ENCODE measurements around the gene ZFAND3.
A peak's percentile ranks its signal among the peaks of the same experiment; 100 is the strongest.

ZFAND3 gene

GRCh38 chr6:38004908-38005307 is 185.4 kb downstream of the ZFAND3 start:
- H3K36me3 ChIP-seq (replicated peaks): no peaks in the 10 kb centered on the region
- in situ Hi-C loops (cut with MboI; ENCODE audit: low sequenced_read_pairs): no loop called here
- H3K9me3 ChIP-seq: no peaks in the 10 kb centered on the region
- DNase-seq (ENCODE audit: low spot score in 2 of 2): no peak
- no peak overlapping the region for H3K4me3 ChIP-seq
- no peaks in the 10 kb centered on the region for H3K27me3 ChIP-seq (ENCODE audit: low read depth)
- H3K4me1 ChIP-seq: peaks cover 2% of the 10 kb centered on the region; the same call in 1 of the 2 replicates

- DNase-seq (ENCODE audit: low spot score in 2 of 2): no peak
- no peaks in the 10 kb centered on the region; the same call in 1 of the 2 replicates for H3K9me3 ChIP-seq
- H3K4me1 ChIP-seq: no peaks in the 10 kb centered on the region
- no peaks in the 10 kb centered on the region for H3K36me3 ChIP-seq (replicated peaks)
- no peak overlapping the region for H3K4me3 ChIP-seq
- in situ Hi-C loops (cut with MboI; ENCODE audit: low sequenced_read_pairs): loop anchor here (10.0 kb wide), 1 partner anchor 217 kb away; no protein-coding TSS in a partner anchor
- no peaks in the 10 kb centered on the region for H3K27me3 ChIP-seq (ENCODE audit: low read depth)
These were observed 192.4 kb downstream of the ZFAND3 start for GRCh38 chr6:38011937-38012336.

- H3K36me3 ChIP-seq (replicated peaks): no peaks in the 10 kb centered on the region
- H3K4me1 ChIP-seq: no peaks in the 10 kb centered on the region
- in situ Hi-C loops (cut with MboI; ENCODE audit: low sequenced_read_pairs): loop anchor here (10.0 kb wide), 1 partner anchor 218 kb away; no protein-coding TSS in a partner anchor
- H3K4me3 ChIP-seq: no peak overlapping the region
- no peaks in the 10 kb centered on the region for H3K27me3 ChIP-seq (ENCODE audit: low read depth)
- no peaks in the 10 kb centered on the region; the same call in 1 of the 2 replicates for H3K9me3 ChIP-seq
- DNase-seq (ENCODE audit: low spot score in 2 of 2): peak; percentile 61 to 63
These were observed 193.0 kb downstream of the ZFAND3 start for GRCh38 chr6:38012573-38012972.

- in situ Hi-C loops (cut with MboI; ENCODE audit: low sequenced_read_pairs): loop anchor here (10.0 kb wide), 1 partner anchor 221 kb away; no protein-coding TSS in a partner anchor
- Histone ChIP-seq H3K9me3 (no peaks in the 10 kb centered on the region; the same call in 1 of the 2 replicates), H3K4me1 (no peaks in the 10 kb centered on the region), H3K27me3 (ENCODE audit: low read depth) (no peaks in the 10 kb centered on the region), H3K36me3 (replicated peaks) (no peaks in the 10 kb centered on the region), H3K4me3 (no peak overlapping the region)
- DNase-seq (ENCODE audit: low spot score in 2 of 2): no peak
These were observed 195.8 kb downstream of the ZFAND3 start for GRCh38 chr6:38015341-38015740.

- in situ Hi-C loops (cut with MboI; ENCODE audit: low sequenced_read_pairs): loop anchor here (10.0 kb wide), 1 partner anchor 222 kb away; no protein-coding TSS in a partner anchor
- Histone ChIP-seq H3K9me3 (no peaks in the 10 kb centered on the region; the same call in 1 of the 2 replicates), H3K27me3 (ENCODE audit: low read depth) (no peaks in the 10 kb centered on the region), H3K36me3 (replicated peaks) (no peaks in the 10 kb centered on the region), H3K4me1 (no peaks in the 10 kb centered on the region), H3K4me3 (no peak overlapping the region)
- no peak for DNase-seq (ENCODE audit: low spot score in 2 of 2)
These were observed 197.3 kb downstream of the ZFAND3 start for GRCh38 chr6:38016824-38017223.

GRCh38 chr6:38018755-38019165 is 199.2 kb downstream of the ZFAND3 start:
- no peaks in the 10 kb centered on the region for H3K9me3 ChIP-seq
- no peak overlapping the region for H3K4me3 ChIP-seq
- no peaks in the 10 kb centered on the region for H3K4me1 ChIP-seq
- no peak for DNase-seq (ENCODE audit: low spot score in 2 of 2)
- no peaks in the 10 kb centered on the region for H3K36me3 ChIP-seq (replicated peaks)
- H3K27me3 ChIP-seq (ENCODE audit: low read depth): no peaks in the 10 kb centered on the region
- in situ Hi-C loops (cut with MboI; ENCODE audit: low sequenced_read_pairs): loop anchor here (10.0 kb wide), 1 partner anchor 224 kb away; no protein-coding TSS in a partner anchor

- in situ Hi-C loops (cut with MboI; ENCODE audit: low sequenced_read_pairs): no loop called here
- no peaks in the 10 kb centered on the region for H3K27me3 ChIP-seq (ENCODE audit: low read depth)
- H3K36me3 ChIP-seq (replicated peaks): no peaks in the 10 kb centered on the region
- H3K4me1 ChIP-seq: no peaks in the 10 kb centered on the region
- no peak for DNase-seq (ENCODE audit: low spot score in 2 of 2)
- H3K4me3 ChIP-seq: no peak overlapping the region
- no peaks in the 10 kb centered on the region for H3K9me3 ChIP-seq
These were observed 201.1 kb downstream of the ZFAND3 start for GRCh38 chr6:38020593-38020992.

- Histone ChIP-seq H3K4me1 (no peaks in the 10 kb centered on the region), H3K36me3 (replicated peaks) (no peaks in the 10 kb centered on the region), H3K9me3 (no peaks in the 10 kb centered on the region), H3K27me3 (ENCODE audit: low read depth) (no peaks in the 10 kb centered on the region), H3K4me3 (no peak overlapping the region)
- in situ Hi-C loops (cut with MboI; ENCODE audit: low sequenced_read_pairs): no loop called here
- no peak for DNase-seq (ENCODE audit: low spot score in 2 of 2)
These were observed 201.5 kb downstream of the ZFAND3 start for GRCh38 chr6:38021029-38021428.

GRCh38 chr6:38021571-38021970 is 202.0 kb downstream of the ZFAND3 start:
- H3K27me3 ChIP-seq (ENCODE audit: low read depth): no peaks in the 10 kb centered on the region
- H3K4me1 ChIP-seq: no peaks in the 10 kb centered on the region
- H3K36me3 ChIP-seq (replicated peaks): no peaks in the 10 kb centered on the region
- H3K9me3 ChIP-seq: no peaks in the 10 kb centered on the region
- DNase-seq (ENCODE audit: low spot score in 2 of 2): no peak
- H3K4me3 ChIP-seq: no peak overlapping the region
- in situ Hi-C loops (cut with MboI; ENCODE audit: low sequenced_read_pairs): no loop called here

GRCh38 chr6:38022688-38023087 is 203.2 kb downstream of the ZFAND3 start:
- no peaks in the 10 kb centered on the region for H3K9me3 ChIP-seq
- H3K27me3 ChIP-seq (ENCODE audit: low read depth): no peaks in the 10 kb centered on the region
- no peak overlapping the region for H3K4me3 ChIP-seq
- no peak for DNase-seq (ENCODE audit: low spot score in 2 of 2)
- in situ Hi-C loops (cut with MboI; ENCODE audit: low sequenced_read_pairs): no loop called here
- peaks cover 5% of the 10 kb centered on the region for H3K4me1 ChIP-seq
- no peaks in the 10 kb centered on the region for H3K36me3 ChIP-seq (replicated peaks)

- Histone ChIP-seq H3K4me1 (peaks cover 5% of the 10 kb centered on the region), H3K36me3 (replicated peaks) (no peaks in the 10 kb centered on the region), H3K4me3 (no peak overlapping the region), H3K9me3 (no peaks in the 10 kb centered on the region), H3K27me3 (ENCODE audit: low read depth) (no peaks in the 10 kb centered on the region)
- in situ Hi-C loops (cut with MboI; ENCODE audit: low sequenced_read_pairs): no loop called here
- no peak for DNase-seq (ENCODE audit: low spot score in 2 of 2)
These were observed 205.4 kb downstream of the ZFAND3 start for GRCh38 chr6:38024908-38025307.

GRCh38 chr6:38025451-38025850 is 205.9 kb downstream of the ZFAND3 start:
- no peaks in the 10 kb centered on the region for H3K36me3 ChIP-seq (replicated peaks)
- no peak for DNase-seq (ENCODE audit: low spot score in 2 of 2)
- H3K4me3 ChIP-seq: no peak overlapping the region
- H3K4me1 ChIP-seq: peaks cover 5% of the 10 kb centered on the region
- no peaks in the 10 kb centered on the region for H3K27me3 ChIP-seq (ENCODE audit: low read depth)
- in situ Hi-C loops (cut with MboI; ENCODE audit: low sequenced_read_pairs): no loop called here
- H3K9me3 ChIP-seq: no peaks in the 10 kb centered on the region

GRCh38 chr6:38027685-38028373 is 208.3 kb downstream of the ZFAND3 start:
- Histone ChIP-seq H3K9me3 (no peaks in the 10 kb centered on the region), H3K27me3 (ENCODE audit: low read depth) (no peaks in the 10 kb centered on the region)

GRCh38 chr6:38030380-38030779 is 210.9 kb downstream of the ZFAND3 start:
- H3K36me3 ChIP-seq (replicated peaks): no peaks in the 10 kb centered on the region
- peaks cover 20% of the 10 kb centered on the region for H3K4me1 ChIP-seq
- in situ Hi-C loops (cut with MboI; ENCODE audit: low sequenced_read_pairs): no loop called here
- no peak overlapping the region for H3K4me3 ChIP-seq
- H3K27me3 ChIP-seq (ENCODE audit: low read depth): no peaks in the 10 kb centered on the region; the same call in 1 of the 2 replicates
- H3K9me3 ChIP-seq: no peaks in the 10 kb centered on the region
- no peak for DNase-seq (ENCODE audit: low spot score in 2 of 2)

More at GRCh38 chr6:38027685-38028373, 208.3 kb downstream of the ZFAND3 start:
- in situ Hi-C loops (cut with MboI; ENCODE audit: low sequenced_read_pairs): no loop called here
- H3K4me3 ChIP-seq: no peak overlapping the region
- peaks cover 9% of the 10 kb centered on the region for H3K4me1 ChIP-seq
- peak in 1 of 2 experiments; percentile 11 for DNase-seq (ENCODE audit: low spot score in 2 of 2)
- no peaks in the 10 kb centered on the region for H3K36me3 ChIP-seq (replicated peaks)
